ENCODE measurements around the gene GOSR2.
"Not testable (repeated sequence)": the region's sequence is repeated elsewhere in the genome, so short reads cannot be mapped to it uniquely, and the experiment has no call there.

GOSR2 gene

GRCh38 chr17:46894476-46895151 lies 28.3 kb upstream of the GOSR2 start:
- DNase-seq: no peak

DNA sequence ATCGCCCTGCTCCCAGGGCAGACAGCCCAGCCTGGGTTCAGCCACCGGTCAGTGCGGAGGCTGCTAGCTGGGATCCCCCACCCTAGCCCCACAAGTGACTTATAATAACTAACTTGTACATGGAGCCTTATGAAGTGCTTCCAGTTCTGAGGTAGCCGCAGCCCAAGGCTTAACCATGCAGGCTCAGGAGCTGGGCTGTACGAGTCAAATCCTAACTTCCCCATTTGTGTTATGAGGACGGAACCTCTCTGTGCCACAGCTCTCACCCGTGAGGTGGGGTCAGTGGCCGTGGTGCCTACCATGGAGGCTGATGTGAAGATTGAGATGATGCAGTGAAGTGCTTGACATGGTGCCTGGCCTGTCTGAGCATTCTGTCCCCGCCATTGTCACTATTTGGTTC lies 27.8 kb upstream of the GOSR2 start:
- DNase-seq: no peak

DNA sequence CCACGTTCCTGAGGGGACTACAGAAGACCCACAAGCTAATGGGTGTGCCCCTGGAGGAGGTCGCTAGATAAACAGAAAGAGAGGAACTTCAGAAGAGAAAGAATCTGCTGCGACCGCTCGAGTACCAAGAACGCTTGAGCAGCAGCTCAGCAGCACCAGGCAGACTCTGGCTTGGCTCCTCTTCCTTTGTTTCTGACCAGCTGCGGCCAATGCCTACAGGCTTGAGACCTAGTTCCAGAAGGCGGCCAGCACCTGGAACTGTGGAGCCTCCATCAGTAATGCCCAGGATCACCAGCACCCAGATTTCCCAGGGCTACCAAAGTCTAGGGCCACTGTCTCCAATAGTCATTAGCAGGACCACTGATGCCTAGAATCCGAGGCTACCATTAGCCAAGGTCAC lies 26.0 kb upstream of the GOSR2 start:
- DNase-seq: no peak

DNA sequence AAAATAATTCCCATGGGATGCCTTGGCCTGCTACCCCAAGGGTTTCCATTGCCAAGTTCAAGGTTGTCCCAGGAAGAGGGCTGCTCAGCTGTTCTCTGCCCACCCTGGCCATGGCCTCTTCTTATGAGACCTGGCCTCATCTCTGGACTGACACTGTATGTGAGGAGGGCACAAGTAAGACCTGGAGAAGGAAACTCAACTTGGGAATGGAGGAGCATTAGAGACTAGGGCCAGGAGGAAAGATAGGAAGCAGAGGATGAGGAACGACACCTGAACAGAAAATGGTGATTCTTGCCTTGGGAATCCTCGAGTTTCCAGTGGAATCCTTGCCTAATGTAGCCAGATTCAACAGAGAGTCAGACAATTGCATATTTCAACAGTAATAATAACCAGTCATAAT lies 24.6 kb upstream of the GOSR2 start:
- DNase-seq: no peak

DNA sequence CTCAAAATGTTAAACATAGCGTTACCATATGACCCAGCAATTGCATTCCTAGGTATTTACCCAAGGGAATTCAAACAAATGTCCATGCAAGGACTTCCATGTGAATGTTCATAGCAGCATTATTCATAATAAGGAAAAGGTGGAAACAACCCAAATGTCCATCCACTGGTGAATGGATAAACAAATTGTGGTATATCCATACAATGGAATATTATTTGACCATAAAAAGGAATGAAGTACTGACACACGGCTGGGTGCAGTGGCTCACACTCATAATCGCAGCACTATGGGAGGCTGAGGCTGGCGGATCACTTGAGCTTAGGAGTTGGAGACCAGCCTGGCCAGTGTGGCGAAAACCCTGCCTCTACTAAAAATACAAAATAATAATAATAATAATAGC lies 24.1 kb upstream of the GOSR2 start:
- no peak for DNase-seq

GRCh38 chr17:46901291-46901690 lies 21.7 kb upstream of the GOSR2 start:
- no peak for DNase-seq

DNA sequence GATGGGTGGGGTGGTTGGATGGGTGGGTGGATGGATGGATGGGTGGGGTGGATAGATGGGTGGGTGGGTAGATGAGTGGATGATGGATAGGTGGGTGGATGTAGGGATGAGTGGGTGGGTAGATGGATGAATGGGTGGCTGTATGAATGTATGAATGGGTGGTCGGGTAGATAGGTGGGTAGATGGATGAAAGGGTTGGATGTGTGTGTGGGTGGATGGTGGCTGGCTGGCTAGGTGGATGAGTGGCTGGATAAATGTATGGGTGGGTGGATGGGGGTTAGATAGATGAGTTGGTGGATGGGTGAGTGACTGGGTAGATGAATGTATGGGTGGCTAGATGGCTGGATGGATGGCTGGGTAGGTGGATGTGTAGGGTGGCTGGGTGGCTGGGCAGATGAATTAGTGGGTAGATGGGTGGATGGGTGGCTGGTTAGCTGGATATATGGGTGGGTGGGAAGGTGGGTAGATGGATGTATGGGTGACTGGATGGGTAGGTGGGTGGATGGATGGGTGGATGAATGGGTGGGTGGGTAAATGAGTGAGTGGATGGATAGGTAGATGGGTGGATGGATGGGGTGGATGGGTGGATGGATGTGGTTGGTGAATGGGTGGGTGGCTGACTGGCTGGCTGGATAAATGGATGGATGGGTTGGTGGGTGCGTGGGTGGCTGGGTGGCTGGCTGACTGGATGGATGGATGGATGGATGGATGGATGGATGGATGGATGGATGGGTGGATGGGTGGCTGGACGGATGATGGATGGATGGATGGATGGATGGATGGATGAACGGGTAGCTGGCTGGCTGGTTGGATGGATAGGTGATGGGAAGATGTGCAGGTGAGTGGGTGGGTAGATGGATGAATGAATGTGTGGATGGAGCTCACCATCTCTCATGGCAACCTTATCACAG lies 18.9 kb upstream of the GOSR2 start:
- no peak for DNase-seq

GRCh38 chr17:46908068-46908737 lies 14.8 kb upstream of the GOSR2 start:
- DNase-seq: no peak

- DNase-seq: no peak
These were observed 12.6 kb upstream of the GOSR2 start for GRCh38 chr17:46910179-46910927.

- no peak for DNase-seq
These were observed 11.6 kb upstream of the GOSR2 start for GRCh38 chr17:46911311-46911710.

GRCh38 chr17:46915596-46915995 lies 7.4 kb upstream of the GOSR2 start:
- DNase-seq: no peak

- DNase-seq: no peak
These were observed 6.7 kb upstream of the GOSR2 start for GRCh38 chr17:46916211-46916610.

DNA sequence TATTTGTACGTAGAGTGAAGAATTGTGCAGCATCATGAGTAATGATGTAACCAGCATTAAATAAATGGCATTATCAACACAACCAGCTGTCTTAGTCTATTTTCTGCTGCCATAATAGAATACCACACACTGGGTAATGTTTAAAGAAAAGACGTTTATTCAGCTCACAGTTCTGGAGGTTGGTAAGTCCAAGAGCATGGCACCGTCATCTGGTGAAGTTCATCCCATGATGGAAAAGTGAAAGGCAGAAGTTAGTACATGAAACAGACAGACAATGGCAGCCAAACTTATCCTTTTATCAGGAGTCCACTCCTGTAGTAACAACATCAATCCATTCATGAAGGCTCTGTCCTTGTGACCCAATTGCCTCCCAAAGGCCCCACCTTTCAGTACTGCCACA lies 6.3 kb upstream of the GOSR2 start:
- DNase-seq: no peak

- DNase-seq: no peak
These were observed 5.9 kb upstream of the GOSR2 start for GRCh38 chr17:46917041-46917440.

- DNase-seq: no peak
These were observed 5.4 kb upstream of the GOSR2 start for GRCh38 chr17:46917516-46917915.

- DNase-seq: not testable (repeated sequence)
These were observed 998 bp upstream of the GOSR2 start for GRCh38 chr17:46921962-46922361.

- DNase-seq: no peak
These were observed 515 bp upstream of the GOSR2 start for GRCh38 chr17:46922487-46922803.

DNA sequence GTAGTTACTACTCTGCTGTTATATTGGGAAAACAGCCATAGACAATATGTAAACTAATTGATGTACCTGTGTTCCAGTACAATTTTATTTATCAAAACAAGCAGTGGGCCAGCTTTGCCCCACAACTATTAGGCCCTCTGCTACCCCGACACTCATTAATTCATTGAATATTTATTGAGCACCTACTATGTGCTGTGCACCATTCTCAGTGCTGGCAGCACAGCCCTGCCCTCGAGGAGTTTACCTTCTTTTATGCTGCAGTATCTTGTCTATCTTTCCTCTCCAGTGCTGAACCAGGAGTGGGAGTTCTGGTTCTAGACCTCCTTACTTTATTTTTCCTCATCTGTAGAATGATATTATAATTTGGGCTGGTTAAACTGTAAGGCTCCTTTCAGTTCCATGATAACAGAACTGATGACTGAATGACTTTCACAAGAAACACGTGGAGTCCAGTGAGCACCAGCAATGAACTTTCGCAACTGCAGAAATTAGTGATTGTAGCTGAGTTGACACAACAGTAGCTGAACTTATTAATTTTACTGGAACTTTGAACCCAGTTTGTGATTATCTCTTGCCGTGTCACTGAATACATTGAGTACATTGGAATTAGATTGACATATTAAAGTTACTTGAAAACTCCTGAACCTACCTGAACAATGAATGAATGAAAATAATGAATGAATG lies 2.4 kb downstream of the GOSR2 start:
- DNase-seq: no peak

DNA sequence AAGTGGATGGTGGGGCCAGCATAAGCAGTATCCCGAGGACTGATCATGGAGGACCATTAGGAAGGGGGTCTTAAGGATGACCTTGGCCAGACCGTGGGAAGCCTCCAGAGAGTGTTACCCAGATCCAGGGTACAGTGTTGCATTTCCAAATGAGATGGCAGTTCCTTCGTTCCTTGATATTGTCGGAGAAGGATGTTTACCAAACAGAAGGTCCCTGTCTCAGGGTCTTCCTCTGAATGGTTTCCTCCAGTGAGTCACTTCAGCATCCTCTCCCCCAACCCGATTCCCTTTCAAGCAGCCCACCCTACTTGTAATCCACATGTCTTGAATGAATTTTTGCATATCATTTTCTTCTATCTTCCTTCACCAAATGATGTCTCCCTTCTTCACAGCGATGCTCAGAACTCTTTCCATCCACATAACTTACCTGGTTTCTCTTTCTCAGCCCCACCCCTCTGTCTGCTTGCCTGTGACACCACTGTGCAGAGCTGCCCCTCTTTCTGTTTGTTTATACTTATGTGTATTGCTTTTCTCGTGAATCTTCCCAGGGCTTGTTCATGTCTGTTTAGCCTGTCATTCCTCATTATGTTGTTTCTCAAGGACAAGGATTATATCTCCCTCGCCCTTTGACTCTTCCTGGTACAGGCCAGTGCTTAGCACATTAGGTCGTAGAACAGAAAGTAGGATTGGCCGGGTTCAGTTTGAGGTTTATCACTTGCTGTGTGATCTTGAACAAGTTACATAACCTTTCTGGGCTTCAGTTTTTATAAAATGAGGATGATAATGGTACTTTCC lies 5.7 kb downstream of the GOSR2 start:
- no peak for DNase-seq

DNA sequence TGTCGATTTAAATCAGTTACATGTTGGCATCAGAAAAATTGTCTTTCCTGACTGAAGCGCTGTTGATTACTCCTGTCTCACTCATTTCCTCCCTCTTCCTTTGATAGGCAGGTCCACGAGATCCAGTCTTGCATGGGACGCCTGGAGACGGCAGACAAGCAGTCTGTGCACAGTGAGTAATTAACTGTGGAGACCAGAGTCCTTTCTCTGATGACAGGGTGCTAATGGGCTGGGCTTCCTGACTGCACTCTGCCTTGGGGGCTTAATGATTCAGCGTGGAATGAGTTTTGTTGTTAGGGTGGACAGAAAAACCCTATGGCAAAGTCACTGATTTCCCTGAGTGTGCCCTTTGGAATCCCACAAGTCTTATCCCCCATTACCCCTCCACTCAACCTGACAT lies 6.5 kb downstream of the GOSR2 start:
- no peak for DNase-seq

- no peak for DNase-seq
These were observed 7.1 kb downstream of the GOSR2 start for GRCh38 chr17:46930051-46930450.

DNA sequence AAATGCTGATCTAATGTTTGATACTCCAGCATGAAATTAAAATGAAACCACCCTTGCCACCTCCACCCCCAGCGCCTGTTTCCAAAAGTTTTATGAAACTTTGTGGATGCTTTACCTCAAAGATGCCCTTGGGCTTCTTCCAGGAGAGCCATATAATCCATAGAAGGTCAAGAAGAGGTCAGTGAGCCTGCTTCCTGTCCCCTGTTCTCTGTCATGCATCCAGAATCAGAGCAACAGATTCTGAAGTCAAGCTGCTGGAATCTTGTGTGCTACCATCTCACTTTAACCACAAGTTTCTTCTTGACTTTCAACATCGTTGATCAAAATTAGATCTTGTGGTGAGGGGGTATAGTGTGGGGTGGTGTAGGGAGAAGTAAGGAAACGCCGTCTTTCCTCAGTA lies 8.6 kb downstream of the GOSR2 start:
- DNase-seq: no peak

Data from NCI-H187 (cell line).